Hematopoietic multipotent progenitor cell treated with erythropoietin and hydrocortisone succinate and interleukin-3 and kit ligand, for 6 days (in vitro differentiated cells): ENCODE measurements around the gene SOX5.
A peak's percentile ranks its signal among the peaks of the same experiment; 100 is the strongest.
"Not testable (repeated sequence)": the region's sequence is repeated elsewhere in the genome, so short reads cannot be mapped to it uniquely, and the experiment has no call there.

Experiments
- DNase-seq: peaks from one replicate; pipeline ENCODE4 v3.0.0-alpha.2; 2015

The SOX5 gene

GRCh38 chr12:23899434-23899833 lies 50.0 kb downstream of the SOX5 start:
- peak; percentile 35 for DNase-seq

- DNase-seq = no peak
These were observed 51.3 kb downstream of the SOX5 start for GRCh38 chr12:23898121-23898520.

GRCh38 chr12:23895792-23896218 lies 53.7 kb downstream of the SOX5 start:
- DNase-seq = no peak

- DNase-seq = no peak
These were observed 55.9 kb downstream of the SOX5 start for GRCh38 chr12:23893611-23894010.

GRCh38 chr12:23891115-23891514 lies 58.4 kb downstream of the SOX5 start:
- DNase-seq = no peak

- DNase-seq = no peak
These were observed 60.4 kb downstream of the SOX5 start for GRCh38 chr12:23889069-23889440.

- no peak for DNase-seq
These were observed 60.9 kb downstream of the SOX5 start for GRCh38 chr12:23888396-23889068.

GRCh38 chr12:23887055-23887835 lies 62.2 kb downstream of the SOX5 start:
- peak; percentile 7 for DNase-seq

GRCh38 chr12:23885394-23885793 lies 64.1 kb downstream of the SOX5 start:
- DNase-seq = no peak

GRCh38 chr12:23884909-23885308 lies 64.6 kb downstream of the SOX5 start:
- DNase-seq = no peak

GRCh38 chr12:23880988-23881387 lies 68.5 kb downstream of the SOX5 start:
- DNase-seq = no peak

GRCh38 chr12:23876618-23877017 lies 72.9 kb downstream of the SOX5 start:
- DNase-seq = not testable (repeated sequence)

- no peak for DNase-seq
These were observed 81.7 kb downstream of the SOX5 start for GRCh38 chr12:23867794-23868193.

GRCh38 chr12:23862701-23863100 lies 86.8 kb downstream of the SOX5 start:
- no peak for DNase-seq

GRCh38 chr12:23860019-23860418 lies 89.5 kb downstream of the SOX5 start:
- no peak for DNase-seq

GRCh38 chr12:23857178-23857577 lies 92.3 kb downstream of the SOX5 start:
- no peak for DNase-seq

- no peak for DNase-seq
These were observed 93.7 kb downstream of the SOX5 start for GRCh38 chr12:23855813-23856212.

- no peak for DNase-seq
These were observed 94.9 kb downstream of the SOX5 start for GRCh38 chr12:23854598-23854997.

GRCh38 chr12:23853640-23854039 lies 95.8 kb downstream of the SOX5 start:
- no peak for DNase-seq

- no peak for DNase-seq
These were observed 97.9 kb downstream of the SOX5 start for GRCh38 chr12:23851602-23852001.

GRCh38 chr12:23847857-23848256 lies 101.6 kb downstream of the SOX5 start:
- DNase-seq = no peak

- no peak for DNase-seq
These were observed 105.5 kb downstream of the SOX5 start for GRCh38 chr12:23843958-23844357.

- no peak for DNase-seq
These were observed 115.4 kb downstream of the SOX5 start for GRCh38 chr12:23834076-23834475.

GRCh38 chr12:23831739-23832138 lies 117.7 kb downstream of the SOX5 start:
- no peak for DNase-seq

GRCh38 chr12:23830210-23830609 lies 119.3 kb downstream of the SOX5 start:
- DNase-seq = no peak
